ENCODE data around the gene IQCN.

IQCN gene

GRCh38 chr19:18234194-18234593 lies 40.1 kb downstream of the IQCN start:
- no peak overlapping the region for H3K27ac ChIP-seq (ENCODE audit: low read length)
- H3K4me3 ChIP-seq (ENCODE audit: low read depth in 1 of 2, low read length in 2 of 2), result no peak overlapping the region
- no peaks in the 10 kb centered on the region for H3K36me3 ChIP-seq (ENCODE audit: control insufficient read depth in 1 of 2, insufficient read depth in 2 of 2, low read length in 2 of 2)
- H3K4me1 ChIP-seq (ENCODE audit: control insufficient read depth in 1 of 2, insufficient read depth in 2 of 2, low read length in 2 of 2), result no peaks in the 10 kb centered on the region
- H3K9me3 ChIP-seq (ENCODE audit: control insufficient read depth in 1 of 2, low read length in 2 of 2), result peaks cover 8 to 10% of the 10 kb centered on the region in 2 donors
- H3K27me3 ChIP-seq (ENCODE audit: low read depth, low read length), result no peaks in the 10 kb centered on the region

DNA sequence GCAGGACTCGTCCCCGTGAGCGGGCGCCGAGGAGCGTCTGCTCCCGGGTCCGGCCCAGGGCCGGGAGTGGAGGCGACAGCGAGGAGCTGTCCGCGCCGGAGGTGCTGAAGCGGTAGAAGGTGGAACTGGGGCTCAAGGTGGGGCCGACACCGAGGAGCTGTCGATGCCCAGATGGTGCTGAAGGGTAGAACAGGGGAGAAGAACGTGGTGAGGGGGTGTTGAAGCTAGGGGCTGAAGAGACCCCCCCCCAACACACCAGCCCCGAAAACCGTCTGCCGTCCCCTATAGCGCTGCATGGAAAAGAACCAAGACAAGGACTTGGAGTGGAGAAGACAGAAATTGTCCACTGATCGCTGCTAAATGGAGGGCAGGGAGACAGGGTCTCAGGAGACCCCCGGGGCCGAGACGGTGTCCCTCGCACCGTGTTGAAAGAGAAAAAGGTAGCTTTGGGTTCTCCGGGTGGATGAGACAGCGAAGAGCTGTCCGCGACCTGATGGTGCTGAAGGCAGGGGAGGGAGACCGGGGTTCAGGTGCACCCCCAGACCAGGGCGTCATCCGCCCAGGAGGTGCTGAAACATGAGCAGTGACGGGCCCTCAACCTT lies 40.9 kb downstream of the IQCN start:
- H3K27me3 ChIP-seq (ENCODE audit: low read depth, low read length), result no peaks in the 10 kb centered on the region
- H3K4me1 ChIP-seq (ENCODE audit: control insufficient read depth in 1 of 2, insufficient read depth in 2 of 2, low read length in 2 of 2), result no peaks in the 10 kb centered on the region
- no peak overlapping the region for H3K27ac ChIP-seq (ENCODE audit: low read length)
- H3K36me3 ChIP-seq (ENCODE audit: control insufficient read depth in 1 of 2, insufficient read depth in 2 of 2, low read length in 2 of 2), result no peaks in the 10 kb centered on the region
- H3K9me3 ChIP-seq (ENCODE audit: control insufficient read depth in 1 of 2, low read length in 2 of 2), result peaks cover 8 to 10% of the 10 kb centered on the region in 2 donors
- H3K4me3 ChIP-seq (ENCODE audit: low read depth in 1 of 2, low read length in 2 of 2), result no peak overlapping the region

- no peak overlapping the region for H3K27ac ChIP-seq (ENCODE audit: low read length)
- H3K27me3 ChIP-seq (ENCODE audit: low read depth, low read length), result peaks cover 5% of the 10 kb centered on the region
- no peak overlapping the region for H3K4me3 ChIP-seq (ENCODE audit: low read depth in 1 of 2, low read length in 2 of 2)
- H3K4me1 ChIP-seq (ENCODE audit: control insufficient read depth in 1 of 2, insufficient read depth in 2 of 2, low read length in 2 of 2), result no peaks in the 10 kb centered on the region
- peaks cover 8 to 10% of the 10 kb centered on the region in 2 donors for H3K9me3 ChIP-seq (ENCODE audit: control insufficient read depth in 1 of 2, low read length in 2 of 2)
- H3K36me3 ChIP-seq (ENCODE audit: control insufficient read depth in 1 of 2, insufficient read depth in 2 of 2, low read length in 2 of 2), result no peaks in the 10 kb centered on the region
Measured at GRCh38 chr19:18232540-18233223, 41.6 kb downstream of the IQCN start.

DNA sequence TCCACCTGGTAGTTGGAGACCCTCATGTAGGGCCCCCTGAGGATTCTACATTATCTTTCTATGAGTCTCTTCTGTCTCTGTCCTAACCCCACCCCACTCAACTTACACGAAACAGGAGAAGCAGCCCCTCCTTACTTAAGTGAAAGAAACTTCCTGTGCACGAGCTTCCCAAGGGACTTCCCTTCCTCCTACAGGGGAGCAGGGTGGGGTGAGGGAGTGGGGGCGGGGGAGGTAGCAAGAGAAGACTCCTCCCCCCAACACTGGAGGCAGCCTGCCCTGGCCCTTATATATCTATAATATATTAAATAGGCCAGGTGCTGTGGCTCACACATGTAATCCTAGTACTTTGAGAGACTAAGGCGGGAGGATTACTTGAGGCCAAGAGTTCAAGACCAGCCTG lies 42.5 kb downstream of the IQCN start:
- peaks cover 7% of the 10 kb centered on the region for H3K27me3 ChIP-seq (ENCODE audit: low read depth, low read length)
- no peak overlapping the region for H3K27ac ChIP-seq (ENCODE audit: low read length)
- peaks cover 8 to 10% of the 10 kb centered on the region in 2 donors for H3K9me3 ChIP-seq (ENCODE audit: control insufficient read depth in 1 of 2, low read length in 2 of 2)

DNA sequence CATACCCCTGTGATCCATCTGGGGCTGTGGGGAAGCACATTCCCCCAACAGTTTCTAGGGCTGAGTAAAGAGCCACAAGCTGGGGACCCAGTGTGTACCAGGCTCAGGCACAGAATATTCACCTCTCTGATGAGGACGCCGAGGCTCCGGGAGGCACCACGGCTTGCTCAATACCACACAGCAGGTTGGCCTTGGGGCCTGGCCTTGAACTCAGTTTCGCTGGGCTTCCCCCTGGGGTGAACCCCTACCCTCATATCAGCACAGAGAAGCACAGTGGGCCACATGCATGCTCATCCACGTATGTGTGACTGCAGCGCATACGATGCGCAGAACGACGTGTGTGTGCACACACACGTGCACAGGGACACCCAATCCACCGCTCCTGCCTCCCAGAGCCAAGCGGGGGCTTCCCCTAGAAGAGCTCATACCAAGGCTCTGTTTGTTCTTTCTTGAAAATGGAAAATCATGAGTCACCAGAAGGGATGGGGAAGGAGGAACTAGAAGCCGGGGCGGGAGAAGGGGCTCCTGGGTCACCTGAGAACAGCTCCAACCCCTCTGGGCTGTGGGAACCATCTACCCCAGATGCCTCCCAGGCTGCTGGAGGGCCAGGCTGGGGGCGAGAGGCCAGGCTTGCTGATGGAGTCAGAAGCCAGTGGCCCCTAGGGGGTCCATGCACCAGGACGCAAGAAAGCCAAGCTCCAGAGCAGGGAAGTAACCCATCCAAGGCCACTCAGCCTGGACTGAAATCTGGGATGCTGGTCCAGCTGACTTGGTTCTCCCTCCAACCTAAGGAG lies 43.1 kb downstream of the IQCN start:
- Histone ChIP-seq H3K36me3 (ENCODE audit: control insufficient read depth in 1 of 2, insufficient read depth in 2 of 2, low read length in 2 of 2) (no peaks in the 10 kb centered on the region), H3K4me1 (ENCODE audit: control insufficient read depth in 1 of 2, insufficient read depth in 2 of 2, low read length in 2 of 2) (peaks cover 0 to 15% of the 10 kb centered on the region in 2 donors), H3K27ac (ENCODE audit: low read length) (no peak overlapping the region), H3K9me3 (ENCODE audit: control insufficient read depth in 1 of 2, low read length in 2 of 2) (peaks cover 8 to 10% of the 10 kb centered on the region in 2 donors), H3K4me3 (ENCODE audit: low read depth in 1 of 2, low read length in 2 of 2) (no peak overlapping the region), H3K27me3 (ENCODE audit: low read depth, low read length) (peaks cover 7% of the 10 kb centered on the region)

More for the DNA sequence above, 42.5 kb downstream of the IQCN start:
- no peak overlapping the region for H3K4me3 ChIP-seq (ENCODE audit: low read depth in 1 of 2, low read length in 2 of 2)
- no peaks in the 10 kb centered on the region for H3K36me3 ChIP-seq (ENCODE audit: control insufficient read depth in 1 of 2, insufficient read depth in 2 of 2, low read length in 2 of 2)
- peaks cover 0 to 9% of the 10 kb centered on the region in 2 donors for H3K4me1 ChIP-seq (ENCODE audit: control insufficient read depth in 1 of 2, insufficient read depth in 2 of 2, low read length in 2 of 2)

DNA sequence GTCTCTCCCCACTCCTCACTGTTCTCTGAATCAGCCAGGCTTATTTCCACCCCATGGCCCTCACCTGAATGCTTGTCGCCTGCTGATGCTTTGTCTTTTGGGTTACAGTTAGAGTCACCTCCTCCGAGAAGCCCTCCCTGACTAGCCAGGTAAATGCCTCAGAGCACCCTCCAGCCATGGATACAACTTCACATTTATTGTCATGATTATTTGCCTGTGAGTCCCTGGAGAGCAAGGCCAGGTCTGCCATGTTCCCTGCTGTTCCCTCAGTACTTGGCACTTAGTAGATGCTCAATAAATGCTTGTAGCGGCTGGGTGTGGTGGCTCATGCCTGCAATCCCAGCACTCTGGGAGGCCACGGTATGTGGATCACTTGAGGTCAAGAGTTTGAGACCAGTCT lies 44.3 kb downstream of the IQCN start:
- peaks cover 0 to 27% of the 10 kb centered on the region in 2 donors for H3K4me1 ChIP-seq (ENCODE audit: control insufficient read depth in 1 of 2, insufficient read depth in 2 of 2, low read length in 2 of 2)
- peaks cover 8 to 10% of the 10 kb centered on the region in 2 donors for H3K9me3 ChIP-seq (ENCODE audit: control insufficient read depth in 1 of 2, low read length in 2 of 2)
- H3K36me3 ChIP-seq (ENCODE audit: control insufficient read depth in 1 of 2, insufficient read depth in 2 of 2, low read length in 2 of 2), result no peaks in the 10 kb centered on the region
- H3K27me3 ChIP-seq (ENCODE audit: low read depth, low read length), result peaks cover 15% of the 10 kb centered on the region
- H3K27ac ChIP-seq (ENCODE audit: low read length), result no peak overlapping the region
- H3K4me3 ChIP-seq (ENCODE audit: low read depth in 1 of 2, low read length in 2 of 2), result no peak overlapping the region

DNA sequence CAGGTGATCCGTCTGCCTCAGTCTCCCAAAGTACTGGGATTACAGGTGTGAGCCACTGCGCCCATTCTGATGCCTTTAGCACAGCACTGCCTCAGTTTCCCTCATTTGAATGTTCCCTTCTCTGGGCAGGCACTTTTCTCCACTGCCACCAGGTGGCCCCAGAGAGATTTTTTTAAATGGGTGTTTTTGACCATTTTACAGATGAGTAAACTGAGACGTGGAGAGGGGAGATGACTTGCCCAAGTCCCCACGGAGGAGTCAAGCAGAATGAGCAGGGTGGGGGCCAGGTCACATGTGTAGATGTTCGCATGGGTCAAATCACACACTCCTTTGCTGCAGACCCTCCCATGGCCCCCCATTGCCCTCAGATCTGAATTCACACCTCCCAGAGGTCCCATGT lies 44.8 kb downstream of the IQCN start:
- no peak overlapping the region for H3K4me3 ChIP-seq (ENCODE audit: low read depth in 1 of 2, low read length in 2 of 2)
- H3K4me1 ChIP-seq (ENCODE audit: control insufficient read depth in 1 of 2, insufficient read depth in 2 of 2, low read length in 2 of 2), result peaks cover 0 to 31% of the 10 kb centered on the region in 2 donors
- H3K27ac ChIP-seq (ENCODE audit: low read length), result no peak overlapping the region
- H3K27me3 ChIP-seq (ENCODE audit: low read depth, low read length), result peaks cover 15% of the 10 kb centered on the region
- peaks cover 8 to 10% of the 10 kb centered on the region in 2 donors for H3K9me3 ChIP-seq (ENCODE audit: control insufficient read depth in 1 of 2, low read length in 2 of 2)
- no peaks in the 10 kb centered on the region for H3K36me3 ChIP-seq (ENCODE audit: control insufficient read depth in 1 of 2, insufficient read depth in 2 of 2, low read length in 2 of 2)

DNA sequence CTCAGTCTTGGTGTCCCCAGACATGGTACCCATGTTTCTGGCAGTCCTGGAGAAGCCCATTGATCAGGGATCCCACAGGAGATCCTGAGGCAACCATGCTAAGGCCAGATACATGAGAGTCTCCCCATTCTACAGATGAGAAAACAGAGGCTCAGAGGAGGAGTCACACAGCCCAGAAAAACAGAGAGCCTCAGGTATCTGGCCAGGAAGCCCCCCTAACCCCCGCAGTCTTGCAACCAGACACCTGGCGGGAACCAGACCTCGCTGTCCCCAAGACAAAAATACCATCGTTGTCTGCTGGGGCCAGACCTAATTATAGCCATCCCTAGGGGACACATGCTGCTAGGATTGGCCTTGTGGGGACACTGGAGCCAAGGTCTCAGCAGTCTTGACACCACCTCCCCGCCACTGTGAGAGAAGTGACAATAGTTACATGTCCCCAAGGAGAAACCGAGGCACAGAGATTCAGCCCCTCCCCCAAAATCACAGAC lies 46.4 kb downstream of the IQCN start:
- H3K4me1 ChIP-seq (ENCODE audit: control insufficient read depth in 1 of 2, insufficient read depth in 2 of 2, low read length in 2 of 2), result peaks cover 0 to 38% of the 10 kb centered on the region in 2 donors
- H3K27ac ChIP-seq (ENCODE audit: low read length), result no peak overlapping the region
- H3K27me3 ChIP-seq (ENCODE audit: low read depth, low read length), result peaks cover 15% of the 10 kb centered on the region
- H3K36me3 ChIP-seq (ENCODE audit: control insufficient read depth in 1 of 2, insufficient read depth in 2 of 2, low read length in 2 of 2), result no peaks in the 10 kb centered on the region
- no peak overlapping the region for H3K4me3 ChIP-seq (ENCODE audit: low read depth in 1 of 2, low read length in 2 of 2)
- H3K9me3 ChIP-seq (ENCODE audit: control insufficient read depth in 1 of 2, low read length in 2 of 2), result peaks cover 0 to under 1% of the 10 kb centered on the region in 2 donors

DNA sequence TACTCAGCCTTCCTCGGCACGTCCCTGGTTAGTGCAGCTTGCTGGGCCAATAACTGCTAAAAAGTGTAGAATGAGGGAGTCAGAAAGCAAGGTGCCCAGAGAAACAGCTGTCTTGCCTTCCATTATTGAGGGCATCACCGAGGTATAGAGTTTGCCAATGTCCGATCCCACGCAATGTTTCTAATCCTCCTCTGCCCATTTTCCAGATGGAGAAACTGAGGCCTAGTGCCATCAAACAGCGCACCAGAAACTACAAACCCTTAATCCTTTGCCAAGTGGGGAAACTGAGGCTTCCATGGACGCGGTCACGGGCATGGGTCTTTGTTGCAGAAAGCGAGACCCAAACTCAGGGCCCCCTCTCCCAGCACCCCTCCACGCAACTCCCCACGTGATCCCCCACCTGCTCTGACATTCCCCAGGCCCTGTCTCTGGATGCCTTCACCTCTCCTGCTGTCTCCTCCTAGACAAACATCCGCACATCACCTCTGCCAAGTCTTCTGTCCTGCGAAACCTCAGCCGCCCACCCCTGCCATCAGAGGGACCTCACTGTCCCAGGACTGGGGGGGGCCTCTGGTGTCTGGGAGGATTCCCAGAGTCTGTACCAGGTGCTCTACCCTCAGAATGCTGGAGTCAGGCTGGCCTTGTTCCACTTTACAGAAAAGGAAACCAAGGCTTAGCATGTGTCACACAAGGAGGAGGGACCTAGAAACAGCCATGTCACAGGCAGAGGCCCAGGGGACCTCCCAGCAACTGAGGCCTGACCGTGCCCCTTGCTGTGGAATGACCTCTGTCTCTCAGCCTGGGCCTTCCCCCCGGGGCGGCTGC lies 47.1 kb downstream of the IQCN start:
- Histone ChIP-seq H3K27ac (ENCODE audit: low read length) (no peak overlapping the region), H3K27me3 (ENCODE audit: low read depth, low read length) (peaks cover 15% of the 10 kb centered on the region), H3K4me3 (ENCODE audit: low read depth in 1 of 2, low read length in 2 of 2) (no peak overlapping the region), H3K36me3 (ENCODE audit: control insufficient read depth in 1 of 2, insufficient read depth in 2 of 2, low read length in 2 of 2) (no peaks in the 10 kb centered on the region), H3K9me3 (ENCODE audit: control insufficient read depth in 1 of 2, low read length in 2 of 2) (no peaks in the 10 kb centered on the region), H3K4me1 (ENCODE audit: control insufficient read depth in 1 of 2, insufficient read depth in 2 of 2, low read length in 2 of 2) (peaks cover 0 to 38% of the 10 kb centered on the region in 2 donors)

DNA sequence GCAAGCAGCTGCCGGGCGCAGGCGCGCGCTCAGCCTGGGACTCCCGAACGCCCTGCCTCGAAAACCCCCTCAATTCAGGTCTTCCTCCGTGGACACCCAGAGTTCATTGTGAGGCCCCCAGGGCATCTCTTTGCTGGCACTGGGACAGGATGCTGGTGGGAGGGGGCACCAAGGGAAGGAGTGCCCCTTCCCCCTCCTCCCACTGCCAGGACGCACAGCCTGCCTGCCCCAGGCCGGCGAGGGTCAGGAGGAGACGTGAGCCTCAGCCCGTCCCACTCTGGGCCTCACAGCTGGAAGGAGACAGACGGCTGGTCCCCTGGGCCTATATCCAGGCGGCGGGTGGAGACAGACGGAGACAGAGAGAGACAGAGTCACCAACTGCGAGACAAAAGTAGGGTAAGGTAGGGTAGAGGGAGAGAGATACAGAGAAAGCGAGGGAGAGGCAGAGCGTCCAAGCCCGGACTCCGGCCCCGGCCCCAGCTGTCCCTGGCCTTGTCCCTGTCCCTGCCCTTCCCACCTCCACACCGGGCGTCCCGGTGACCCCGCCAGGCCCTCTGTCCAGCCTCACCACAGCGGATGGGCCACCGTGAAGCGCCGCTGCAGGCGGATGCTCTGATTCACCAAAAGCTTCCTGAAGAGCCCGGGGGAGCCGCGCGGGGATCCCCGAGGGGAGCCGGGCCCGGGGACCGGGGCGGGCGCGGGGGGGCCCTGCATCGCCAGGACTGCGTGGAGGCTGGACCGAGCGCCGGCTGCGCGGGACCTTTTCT lies 48.4 kb downstream of the IQCN start, which contains the start of gene PDE4C:
Gene PDE4C, minus strand, starts transcription at position 737 of the 767 bp plus-strand sequence. Its CDS starts 23 bp downstream, at position 714.
- peaks cover 15% of the 10 kb centered on the region for H3K27me3 ChIP-seq (ENCODE audit: low read depth, low read length)
- peaks cover 0 to 38% of the 10 kb centered on the region in 2 donors for H3K4me1 ChIP-seq (ENCODE audit: control insufficient read depth in 1 of 2, insufficient read depth in 2 of 2, low read length in 2 of 2)
- no peaks in the 10 kb centered on the region for H3K36me3 ChIP-seq (ENCODE audit: control insufficient read depth in 1 of 2, insufficient read depth in 2 of 2, low read length in 2 of 2)
- no peaks in the 10 kb centered on the region for H3K9me3 ChIP-seq (ENCODE audit: control insufficient read depth in 1 of 2, low read length in 2 of 2)
- no peak within 1 kb of the TSS for H3K27ac ChIP-seq (ENCODE audit: low read length)
- H3K4me3 ChIP-seq (ENCODE audit: low read depth in 1 of 2, low read length in 2 of 2), result peak within 1 kb of the TSS in 1 of 2 donors; percentile 57
